ENCODE data around the gene CLBA1.

- TF ChIP-seq ZNF23 (tag by site-specific recombination; IDR thresholded peaks at IDR 0.05; ENCODE audit: borderline replicate concordance) (no peak), ZNF555 (tag by site-specific recombination; conservative IDR thresholded peaks at IDR 0.05) (no peak)
These were observed 45.3 kb downstream of the CLBA1 start for GRCh38 chr14:105030836-105031396.
